Upper lobe of left lung (tissue), 4 donors: ENCODE results near the gene QRICH1.
A peak's percentile ranks its signal among the peaks of the same experiment; 100 is the strongest.

Source experiments
- EP300 ChIP-seq, 4 donors: sonication (generic); formaldehyde crosslinking; IDR thresholded peaks; one replicate each; pipeline ENCODE4 v1.5.1; 2017; ENCODE audit warnings: antibody characterized with exemption in 4 of 4, control low read depth in 2 of 4
- TF ChIP-seq, protein P1 (sequence below), 6 experiments: fragments of 450-650 bp in 4 of 6; fragments of 200-600 bp in 2 of 6; sonication (generic) in 2 of 6; IDR thresholded peaks; one replicate each; pipeline ENCODE4 v1.5.1; 2016 to 2019; ENCODE audit warnings: antibody characterized with exemption in 6 of 6

DNA sequence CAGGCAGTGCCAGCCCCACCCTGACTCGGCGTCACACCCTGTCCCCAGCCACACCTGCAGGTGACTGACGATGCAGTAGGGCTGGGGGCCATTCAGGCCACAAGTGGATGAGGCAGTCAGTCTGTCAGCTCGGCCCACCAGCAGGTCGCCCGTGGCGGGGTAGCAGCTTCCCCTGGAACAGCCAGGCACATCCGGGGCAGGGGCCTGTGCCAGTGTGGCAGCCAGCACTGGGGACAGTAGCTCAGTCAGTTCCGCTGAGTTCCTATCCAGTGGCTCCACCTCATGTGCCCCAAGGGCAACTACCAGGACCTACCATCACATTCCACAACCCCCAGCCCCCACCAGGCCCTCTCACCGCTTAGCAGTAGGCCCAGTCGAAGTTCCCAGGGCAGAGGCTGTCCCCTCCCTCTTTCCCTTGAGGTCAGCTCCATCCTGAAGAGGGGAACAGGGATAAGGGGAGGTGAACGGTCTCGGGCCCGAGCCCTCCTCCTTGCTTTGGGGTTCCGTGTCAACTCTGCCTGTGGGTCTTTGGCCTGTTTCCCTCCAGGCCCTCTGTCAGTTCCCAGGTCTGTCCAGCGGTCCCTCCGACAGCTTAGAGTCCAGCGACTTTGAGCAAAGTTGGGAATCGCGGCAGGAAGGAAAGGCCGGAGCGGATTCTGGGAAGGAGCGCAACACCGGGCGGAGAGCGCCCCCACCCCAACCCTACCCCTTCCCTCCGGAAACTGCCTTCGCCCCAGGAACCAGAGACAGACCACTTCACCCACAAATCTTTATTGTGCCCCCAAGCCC is 38.8 kb upstream of the QRICH1 start, which contains the start of gene LAMB2:
- TF ChIP-seq, protein P1, sequence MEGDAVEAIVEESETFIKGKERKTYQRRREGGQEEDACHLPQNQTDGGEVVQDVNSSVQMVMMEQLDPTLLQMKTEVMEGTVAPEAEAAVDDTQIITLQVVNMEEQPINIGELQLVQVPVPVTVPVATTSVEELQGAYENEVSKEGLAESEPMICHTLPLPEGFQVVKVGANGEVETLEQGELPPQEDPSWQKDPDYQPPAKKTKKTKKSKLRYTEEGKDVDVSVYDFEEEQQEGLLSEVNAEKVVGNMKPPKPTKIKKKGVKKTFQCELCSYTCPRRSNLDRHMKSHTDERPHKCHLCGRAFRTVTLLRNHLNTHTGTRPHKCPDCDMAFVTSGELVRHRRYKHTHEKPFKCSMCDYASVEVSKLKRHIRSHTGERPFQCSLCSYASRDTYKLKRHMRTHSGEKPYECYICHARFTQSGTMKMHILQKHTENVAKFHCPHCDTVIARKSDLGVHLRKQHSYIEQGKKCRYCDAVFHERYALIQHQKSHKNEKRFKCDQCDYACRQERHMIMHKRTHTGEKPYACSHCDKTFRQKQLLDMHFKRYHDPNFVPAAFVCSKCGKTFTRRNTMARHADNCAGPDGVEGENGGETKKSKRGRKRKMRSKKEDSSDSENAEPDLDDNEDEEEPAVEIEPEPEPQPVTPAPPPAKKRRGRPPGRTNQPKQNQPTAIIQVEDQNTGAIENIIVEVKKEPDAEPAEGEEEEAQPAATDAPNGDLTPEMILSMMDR (IDR thresholded peaks at IDR 0.05), result peak in 1 of 6 experiments; percentile 17
- peak in 1 of 4 donors; percentile 5 for TF ChIP-seq EP300 (IDR thresholded peaks at IDR 0.05)
